HG03097 (cell line): ENCODE results near the gene ZNF780B.

Source experiments
- ATAC-seq: cut with Tn5 transposase; IDR thresholded peaks from one replicate; pipeline ENCODE4 v1.9.1; 2021; ENCODE audit not compliant: unreplicated experiment, low FRiP score

Gene ZNF780B

DNA sequence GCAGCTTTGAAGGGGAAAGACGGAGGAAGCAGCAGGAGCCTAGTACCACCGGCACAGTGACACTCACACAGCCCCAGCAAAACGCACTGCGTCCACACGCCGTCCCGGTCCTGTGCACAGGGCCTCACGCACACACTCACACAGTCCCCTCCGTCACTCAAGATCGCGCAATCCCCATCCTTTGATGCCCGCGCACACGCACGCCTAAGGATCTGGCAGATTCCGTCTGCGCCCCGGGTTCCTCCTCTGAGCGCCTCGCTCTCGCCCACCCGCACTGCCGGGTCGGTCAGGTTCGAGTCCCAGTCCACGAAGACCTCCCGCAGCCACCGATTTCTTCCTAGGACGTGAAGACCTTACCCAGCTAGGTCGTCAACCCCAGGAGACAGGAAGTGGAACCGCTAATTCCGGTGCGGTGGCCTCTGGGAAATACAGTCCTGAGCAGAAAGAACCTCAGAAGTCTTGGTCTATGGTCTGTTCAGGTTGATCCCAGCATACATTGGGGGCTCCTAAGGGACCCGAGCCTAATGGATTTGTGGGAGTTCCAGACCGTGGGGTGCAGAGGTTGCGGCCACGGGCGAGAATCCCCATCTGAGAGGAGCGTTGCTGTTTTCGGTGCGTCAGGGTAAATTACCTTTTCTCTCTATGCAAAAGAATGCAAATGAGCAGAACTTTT is at the start of gene ZNF780B:
Gene ZNF780B (minus strand): TSS at position 400 of the 673 bp plus-strand sequence. CDS start 5,899 bp downstream, outside the sequence.
- ATAC-seq: peak; percentile 75

- ATAC-seq: no peak
These were observed 48.7 kb upstream of the ZNF780B start for GRCh38 chr19:40104754-40105153.

DNA sequence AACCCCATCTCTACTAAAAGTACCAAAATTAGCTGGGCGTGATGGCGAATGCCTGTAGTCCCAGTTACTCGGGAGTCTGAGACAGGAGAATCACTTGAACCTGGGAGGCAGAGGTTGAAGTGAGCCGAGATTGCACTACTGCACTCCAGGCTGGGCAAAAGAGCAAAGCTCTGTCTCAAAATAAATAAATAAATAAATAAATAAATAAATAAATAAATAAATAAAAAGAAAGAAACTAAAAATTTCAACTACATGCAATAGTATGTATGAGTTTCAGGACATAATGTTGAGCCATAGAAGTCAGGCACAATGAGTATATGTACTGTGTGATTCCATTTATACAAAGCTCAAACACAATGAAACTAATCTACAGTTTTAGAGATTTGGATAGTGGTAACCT is 47.6 kb upstream of the ZNF780B start:
- ATAC-seq: no peak

- ATAC-seq: no peak
These were observed 45.8 kb upstream of the ZNF780B start for GRCh38 chr19:40101813-40102212.

DNA sequence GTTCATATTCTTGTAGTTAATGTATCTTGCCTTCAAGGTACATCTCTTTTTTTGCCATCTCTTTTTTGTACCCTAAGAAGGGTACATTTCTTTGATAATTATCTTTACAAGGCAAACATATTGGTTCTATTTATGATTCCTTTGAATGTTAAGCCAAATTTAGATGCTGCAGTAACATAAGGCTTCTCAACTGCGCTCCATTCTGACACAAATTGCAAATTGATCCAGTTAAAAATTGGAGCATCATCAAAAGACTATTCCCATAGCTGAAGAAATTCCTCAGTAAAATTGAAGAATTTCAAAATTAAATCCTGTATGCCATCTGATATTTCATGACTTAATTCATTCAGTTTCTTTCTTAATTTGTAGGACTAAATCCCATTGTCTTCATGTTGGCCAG is 37.4 kb upstream of the ZNF780B start:
- no peak for ATAC-seq

GRCh38 chr19:40091205-40092129 is 35.4 kb upstream of the ZNF780B start:
- no peak for ATAC-seq

GRCh38 chr19:40090241-40091204 is 34.5 kb upstream of the ZNF780B start, which contains the start of gene ZNF780A:
Gene ZNF780A, minus strand, starts transcription at chr19:40090943. Its CDS starts 6,190 bp downstream, at chr19:40084753.
- ATAC-seq: peak; percentile 76

DNA sequence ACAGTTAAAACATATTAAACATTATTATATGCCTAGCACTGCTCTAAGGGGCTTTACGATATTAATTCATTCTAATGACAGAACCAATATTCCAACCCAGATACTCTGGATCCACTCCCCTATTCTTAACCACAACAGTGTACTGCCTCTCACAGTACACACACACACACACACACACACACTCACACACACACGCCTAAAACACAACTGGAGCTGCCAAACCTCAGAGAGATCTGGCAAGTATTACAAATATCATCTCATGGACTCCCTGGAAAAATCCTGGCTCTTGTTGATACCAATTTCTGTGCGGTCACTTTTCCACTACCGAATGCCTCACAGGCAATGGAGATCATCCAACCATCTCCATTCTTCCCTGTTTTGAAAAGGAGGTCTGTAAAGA is 33.4 kb upstream of the ZNF780B start:
- ATAC-seq: no peak

DNA sequence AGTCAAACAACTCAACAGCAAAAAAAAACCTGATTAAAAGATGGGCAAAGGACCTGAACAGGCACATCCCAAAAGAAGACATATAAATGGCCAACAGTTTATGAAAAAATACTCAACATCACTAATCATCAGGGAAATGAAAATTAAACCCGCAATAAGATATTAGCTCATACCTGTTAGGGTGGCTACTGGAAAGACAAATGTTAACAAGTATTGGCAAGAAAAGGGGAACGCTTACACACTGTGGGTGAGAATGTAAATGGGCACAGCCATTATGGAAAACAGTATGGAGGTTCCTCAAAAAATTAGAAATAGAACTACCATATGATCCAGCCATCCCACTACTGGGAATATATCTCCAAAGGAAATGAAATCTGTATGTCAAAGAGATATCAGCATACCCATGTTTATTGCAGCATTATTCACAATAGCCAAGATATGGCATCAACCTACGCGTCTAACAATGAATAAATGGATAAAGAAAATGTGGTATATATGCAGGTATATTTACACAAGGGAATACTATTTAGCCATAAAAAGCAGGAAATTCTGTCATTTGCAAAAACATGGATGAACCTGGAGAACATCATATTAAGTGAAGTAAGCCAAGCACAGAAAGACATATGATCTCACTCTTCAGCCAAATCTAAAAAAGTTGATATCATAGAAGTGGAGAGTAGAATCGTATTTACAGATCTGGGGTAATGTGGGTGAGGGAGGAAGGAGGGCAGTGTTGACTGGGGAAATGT is 32.4 kb upstream of the ZNF780B start:
- no peak for ATAC-seq

GRCh38 chr19:40084948-40085347 is 28.9 kb upstream of the ZNF780B start:
- no peak for ATAC-seq

DNA sequence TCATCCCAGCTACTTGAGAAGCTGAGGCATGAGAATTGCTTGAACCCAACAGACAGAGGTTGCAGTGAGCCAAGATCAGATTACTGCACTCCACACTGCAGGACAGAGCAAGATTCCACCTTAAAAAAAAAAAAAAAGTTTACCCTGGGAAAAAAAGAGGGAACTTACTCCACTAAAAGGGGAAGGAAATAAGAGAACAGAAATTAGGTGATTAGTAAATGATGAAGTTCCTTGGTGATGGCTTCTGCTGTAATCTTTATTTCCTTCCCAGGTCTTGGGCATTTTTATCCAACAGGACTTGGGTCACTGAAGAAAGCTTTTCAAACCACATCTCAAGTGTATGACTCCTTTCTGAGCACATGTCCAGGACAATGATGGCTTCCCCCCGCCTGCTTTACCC is 25.4 kb upstream of the ZNF780B start:
- ATAC-seq: no peak

GRCh38 chr19:40080289-40080688 is 24.3 kb upstream of the ZNF780B start:
- ATAC-seq: no peak

DNA sequence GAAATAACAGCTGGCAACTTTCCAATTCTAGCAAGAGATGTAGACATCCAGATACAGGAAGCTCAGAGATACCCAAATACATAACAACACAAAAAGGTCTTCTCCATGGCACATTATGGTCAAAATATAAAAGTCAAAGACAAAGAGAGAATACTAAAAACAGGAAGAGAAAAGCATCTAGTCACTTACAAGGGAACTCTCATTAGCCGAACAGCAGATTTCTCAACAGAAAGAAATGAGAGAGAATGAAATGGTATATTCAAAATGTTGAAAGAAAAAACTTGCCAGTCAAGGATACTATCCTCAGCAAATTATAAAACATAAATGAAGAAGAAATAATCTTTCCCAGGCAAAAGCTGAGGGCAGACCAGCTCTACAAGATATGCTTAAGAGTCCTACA is 22.3 kb upstream of the ZNF780B start:
- ATAC-seq: no peak

- no peak for ATAC-seq
These were observed 14.0 kb upstream of the ZNF780B start for GRCh38 chr19:40070058-40070457.

GRCh38 chr19:40059624-40060023 is 3.6 kb upstream of the ZNF780B start:
- ATAC-seq: no peak

DNA sequence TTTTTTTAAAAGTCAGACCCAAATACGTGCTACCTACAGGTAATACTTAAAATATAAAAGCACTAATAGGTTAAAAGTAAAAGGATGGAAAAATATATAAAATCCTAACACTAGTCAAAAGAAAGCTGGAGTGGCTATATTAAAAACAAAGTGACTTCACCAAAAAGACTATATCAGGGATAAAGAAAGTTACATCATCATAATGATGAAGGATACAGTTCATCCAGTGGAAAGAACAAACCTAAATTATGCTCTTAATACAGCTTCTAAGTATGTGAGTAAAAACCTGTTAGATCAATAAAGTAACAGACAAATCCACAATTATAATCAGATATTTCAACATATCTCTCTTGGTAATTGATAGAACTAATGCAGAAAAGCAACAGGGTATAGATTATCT is 1.1 kb upstream of the ZNF780B start:
- ATAC-seq: no peak

- ATAC-seq: no peak
These were observed 474 bp upstream of the ZNF780B start for GRCh38 chr19:40056505-40056904.

- ATAC-seq: no peak
These were observed 982 bp downstream of the ZNF780B start for GRCh38 chr19:40055049-40055448.

DNA sequence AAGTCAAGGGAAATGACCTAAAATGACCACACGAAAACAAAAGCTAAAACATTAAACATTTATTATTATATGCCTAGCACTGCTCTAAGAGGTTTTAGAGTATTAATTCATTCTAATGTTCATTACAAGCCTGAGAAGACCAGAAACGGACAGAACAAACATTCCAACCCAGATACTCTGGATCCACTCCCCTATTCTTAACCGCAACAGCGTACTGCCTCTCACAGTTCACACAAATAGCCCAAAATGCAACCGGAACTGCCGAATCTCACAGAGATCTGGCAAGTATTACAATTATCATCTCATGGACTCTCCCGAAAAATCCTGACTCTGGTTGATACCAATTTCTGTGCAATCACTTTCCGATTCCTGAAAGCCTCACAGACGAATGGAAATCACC is 1.4 kb downstream of the ZNF780B start:
- no peak for ATAC-seq

DNA sequence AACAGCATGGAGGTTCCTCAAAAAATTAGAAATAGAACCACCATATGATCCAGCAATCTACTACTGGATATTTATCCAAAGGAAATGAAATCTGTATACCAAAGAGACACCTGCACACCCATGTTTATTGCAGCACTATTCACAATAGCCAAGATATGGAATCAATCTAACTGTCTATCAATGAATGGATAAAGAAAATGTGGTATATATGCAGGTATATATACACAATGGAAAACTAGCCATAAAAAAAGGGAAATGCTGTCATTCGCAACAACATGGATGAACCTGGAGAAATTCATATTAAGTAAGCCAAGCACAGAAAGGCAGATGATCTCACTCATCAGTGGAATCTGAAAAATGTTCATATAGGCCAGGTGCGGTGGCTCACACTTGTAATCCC is 2.5 kb downstream of the ZNF780B start:
- no peak for ATAC-seq
